CD14-positive monocyte (primary cell): ENCODE data around the gene PEX10. TPM values are rescaled to one million over a fixed set of nuclear protein-coding genes. Genes with fewer than 3 reads are reported as not detected.

Experiments used
- DNase-seq, 3 donors: peaks; one replicate each; pipeline ENCODE4 v3.0.0-alpha.2; 2011 to 2022
- H2AFZ ChIP-seq: 2 replicates; pipeline ENCODE4 v1.6.0; 2012; ENCODE audit warnings: mild to moderate bottlenecking, low read depth, low read length, inconsistent platforms; ENCODE audit not compliant: insufficient read depth, poor library complexity, severe bottlenecking
- H3K27ac ChIP-seq, 2 donors: 1 replicate in 1 of 2; 2 replicates in 1 of 2; pipeline ENCODE4 v1.5.1; 2012 to 2013; ENCODE audit warnings: low read length in 2 of 2, control low read depth in 1 of 2, inconsistent platforms in 1 of 2, low read depth in 1 of 2, mild to moderate bottlenecking in 1 of 2
- H3K27me3 ChIP-seq, 2 donors: one replicate each; pipeline versions ENCODE4 v1.6.0 to v1.6.1; 2011 to 2013; ENCODE audit warnings: low read length in 2 of 2; ENCODE audit not compliant: control insufficient read depth in 2 of 2, insufficient read depth in 2 of 2
- H3K36me3 ChIP-seq, 2 donors: replicated peaks in 1 of 2; 1 replicate in 1 of 2; 2 replicates in 1 of 2; pipeline versions ENCODE4 v1.5.1 to v1.6.1; 2012 to 2013; ENCODE audit warnings: low read length in 2 of 2, control low read depth in 1 of 2, inconsistent platforms in 1 of 2, mild to moderate bottlenecking in 1 of 2; ENCODE audit not compliant: insufficient read depth in 2 of 2, control insufficient read depth in 1 of 2
- H3K4me1 ChIP-seq, 2 donors: 1 replicate in 1 of 2; 2 replicates in 1 of 2; pipeline versions ENCODE4 v1.5.1 to v1.6.1; 2012 to 2013; ENCODE audit warnings: low read length in 2 of 2, control low read depth in 1 of 2, inconsistent platforms in 1 of 2, mild to moderate bottlenecking in 1 of 2, moderate library complexity in 1 of 2; ENCODE audit not compliant: insufficient read depth in 2 of 2, control insufficient read depth in 1 of 2
- H3K4me2 ChIP-seq: replicated peaks from 2 replicates; pipeline ENCODE3; 2012; ENCODE audit warnings: low read length, moderate library complexity, mild to moderate bottlenecking; ENCODE audit not compliant: poor library complexity, severe bottlenecking; ENCODE audit errors: extremely low read depth
- H3K4me3 ChIP-seq, 3 experiments: fragments of 200-600 bp in 1 of 3; sonication (generic) in 1 of 3; replicated peaks in 1 of 3; 1 replicate in 2 of 3; 2 replicates in 1 of 3; pipeline ENCODE4 v1.5.1; 2011 to 2013; ENCODE audit warnings: low read length in 3 of 3, mild to moderate bottlenecking in 3 of 3, control low read depth in 2 of 3, low read depth in 2 of 3, inconsistent platforms in 1 of 3, moderate library complexity in 1 of 3
- H3K79me2 ChIP-seq: 2 replicates; pipeline ENCODE4 v1.6.0; 2012; ENCODE audit warnings: mild to moderate bottlenecking, control low read depth, inconsistent platforms, low read length, moderate library complexity; ENCODE audit not compliant: insufficient read depth
- H3K9ac ChIP-seq: 2 replicates; pipeline ENCODE4 v1.6.0; 2017; ENCODE audit warnings: low read length, mild to moderate bottlenecking; ENCODE audit not compliant: insufficient read depth, poor library complexity, severe bottlenecking
- H3K9me3 ChIP-seq, 2 donors: replicated peaks in 1 of 2; 1 replicate in 1 of 2; 2 replicates in 1 of 2; pipeline versions ENCODE4 v1.5.1 to v1.6.1; 2012 to 2013; ENCODE audit warnings: low read length in 2 of 2, control low read depth in 1 of 2; ENCODE audit not compliant: control insufficient read depth in 1 of 2, insufficient read depth in 1 of 2
- H4K20me1 ChIP-seq: 2 replicates; pipeline ENCODE4 v1.6.0; 2012; ENCODE audit warnings: mild to moderate bottlenecking, low read length, control low read depth, moderate library complexity; ENCODE audit not compliant: insufficient read depth
- H3K27ac Mint-ChIP-seq, 7 donors: one replicate each; pipeline ENCODE4 v1.8.0; 2020; ENCODE audit warnings: mild to moderate bottlenecking in 7 of 7, mixed read lengths in 7 of 7, moderate library complexity in 6 of 7, inconsistent platforms in 2 of 7
- H3K27me3 Mint-ChIP-seq, 3 donors: one replicate each; pipeline ENCODE4 v1.8.0; 2021 to 2022; ENCODE audit warnings: low read depth in 3 of 3, mild to moderate bottlenecking in 3 of 3, mixed read lengths in 3 of 3, moderate library complexity in 3 of 3, inconsistent platforms in 1 of 3
- H3K36me3 Mint-ChIP-seq, 2 donors: one replicate each; pipeline ENCODE4 v1.8.0; 2020; ENCODE audit warnings: mixed read lengths in 2 of 2, inconsistent platforms in 1 of 2, mild to moderate bottlenecking in 1 of 2
- H3K4me1 Mint-ChIP-seq: one replicate; pipeline ENCODE4 v1.8.0; 2020; ENCODE audit warnings: mild to moderate bottlenecking, mixed read lengths
- H3K4me3 Mint-ChIP-seq, 2 donors: one replicate each; pipeline ENCODE4 v1.8.0; 2020; ENCODE audit warnings: mild to moderate bottlenecking in 2 of 2, mixed read lengths in 2 of 2, moderate library complexity in 1 of 2
- H3K9me3 Mint-ChIP-seq, 7 donors: one replicate each; pipeline ENCODE4 v1.8.0; 2020 to 2022; ENCODE audit warnings: mixed read lengths in 7 of 7, mild to moderate bottlenecking in 6 of 7, moderate library complexity in 6 of 7, inconsistent platforms in 2 of 7
- WGBS: methylation state at CpG from one replicate; pipeline ENCODE4 v1.1.5; 2013; ENCODE audit warnings: missing lambda C conversion rate; ENCODE audit not compliant: insufficient coverage; 5-methylcytosine and 5-hydroxymethylcytosine counted together
- intact Hi-C, 2 donors: fragments of 100-400 bp; cut with micrococcal nuclease; formaldehyde crosslinking; loops; one replicate each; pipeline versions ENCODE4 v1.15.0 to v1.15.1; 2023
- polyA plus RNA-seq, 3 donors: library from polyadenylated mRNA; depleted of rRNA in 1 of 3; unstranded in 2 of 3; stranded (reverse) in 1 of 3; fragments of 300-500 nt in 2 of 3; fragments of >200 nt in 1 of 3; fragmentation: Illumina TruSeq in 2 of 3; gene quantifications; 1 replicate in 2 of 3; 2 replicates in 1 of 3; pipeline ENCODE4 v1.2.3, GENCODE V29; 2012 to 2021
- TF ChIP-seq, protein P1 (sequence below): fragments of 200-600 bp; IDR thresholded peaks from one replicate; pipeline ENCODE4 v1.8.0; 2022; ENCODE audit warnings: antibody characterized with exemption, mild to moderate bottlenecking

The PEX10 gene
- polyA plus RNA-seq, 3 donors, result 7.0 to 10.5 (median 8.2) TPM

DNA sequence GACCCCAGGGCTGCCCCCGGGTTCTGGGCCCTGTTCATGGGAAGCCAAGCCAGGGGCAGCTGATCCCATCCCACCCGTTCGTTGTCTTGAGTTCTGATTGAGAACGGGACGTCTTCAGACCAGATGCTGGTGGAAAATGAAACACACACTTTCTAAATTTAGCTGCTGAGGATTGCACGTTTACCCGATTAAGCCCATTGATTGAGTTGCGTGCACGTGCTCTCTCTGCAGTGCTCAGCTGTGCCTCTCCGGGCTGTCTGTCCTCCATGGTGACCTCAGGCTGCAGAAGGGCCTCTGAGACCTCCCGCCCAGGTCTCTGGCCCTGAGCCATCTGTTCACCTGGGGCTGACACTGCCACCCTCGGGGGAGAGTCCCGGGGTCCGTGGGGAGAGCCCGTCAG lies 27.0 kb upstream of the PEX10 start:
- intact Hi-C loops, result no loop called here
- no peak overlapping the region for H3K4me3 Mint-ChIP-seq
- H3K27me3 ChIP-seq, result peaks cover 0 to 15% of the 10 kb centered on the region in 2 donors

DNA sequence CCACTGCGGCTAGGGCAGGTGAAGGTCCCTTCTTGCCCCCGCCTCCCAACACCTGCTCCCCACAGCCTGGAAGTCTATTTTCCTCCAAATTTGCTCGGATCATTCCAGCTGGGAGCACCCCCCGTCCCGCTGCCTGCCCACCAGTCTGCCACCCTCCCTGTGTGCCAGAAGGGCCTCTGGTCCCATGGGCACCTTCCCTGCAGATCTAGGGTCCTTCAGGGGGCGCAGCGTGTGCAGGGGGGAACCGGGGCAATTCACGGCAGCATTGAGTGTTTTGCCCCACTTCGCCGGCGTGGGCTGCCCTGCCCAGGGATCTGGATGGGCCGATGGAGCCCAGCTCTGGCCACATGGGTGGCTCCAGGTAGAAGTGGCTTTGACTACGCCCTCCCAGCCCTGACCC lies 26.3 kb upstream of the PEX10 start:
- 89% methylated on average over 10 of the region's 14 CpGs for WGBS

More for the DNA sequence above, 27.0 kb upstream of the PEX10 start:
- H3K79me2 ChIP-seq, result no peaks in the 10 kb centered on the region
- H3K36me3 Mint-ChIP-seq, result no peaks in the 10 kb centered on the region
- 85% methylated on average over 15 of the region's 15 CpGs for WGBS
- no peak overlapping the region for H3K4me2 ChIP-seq
- H3K27ac Mint-ChIP-seq, result no peak overlapping the region
- peaks cover 17 to 35% (median 22%) of the 10 kb centered on the region in 3 donors for H3K27me3 Mint-ChIP-seq
- no peak overlapping the region for H3K27ac ChIP-seq
- peaks cover 0 to 3% (median 0%) of the 10 kb centered on the region in 7 donors for H3K9me3 Mint-ChIP-seq
- H2AFZ ChIP-seq, result no peak overlapping the region
- no peaks in the 10 kb centered on the region for H3K36me3 ChIP-seq
- H3K9ac ChIP-seq, result no peak overlapping the region
- TF ChIP-seq, protein P1, sequence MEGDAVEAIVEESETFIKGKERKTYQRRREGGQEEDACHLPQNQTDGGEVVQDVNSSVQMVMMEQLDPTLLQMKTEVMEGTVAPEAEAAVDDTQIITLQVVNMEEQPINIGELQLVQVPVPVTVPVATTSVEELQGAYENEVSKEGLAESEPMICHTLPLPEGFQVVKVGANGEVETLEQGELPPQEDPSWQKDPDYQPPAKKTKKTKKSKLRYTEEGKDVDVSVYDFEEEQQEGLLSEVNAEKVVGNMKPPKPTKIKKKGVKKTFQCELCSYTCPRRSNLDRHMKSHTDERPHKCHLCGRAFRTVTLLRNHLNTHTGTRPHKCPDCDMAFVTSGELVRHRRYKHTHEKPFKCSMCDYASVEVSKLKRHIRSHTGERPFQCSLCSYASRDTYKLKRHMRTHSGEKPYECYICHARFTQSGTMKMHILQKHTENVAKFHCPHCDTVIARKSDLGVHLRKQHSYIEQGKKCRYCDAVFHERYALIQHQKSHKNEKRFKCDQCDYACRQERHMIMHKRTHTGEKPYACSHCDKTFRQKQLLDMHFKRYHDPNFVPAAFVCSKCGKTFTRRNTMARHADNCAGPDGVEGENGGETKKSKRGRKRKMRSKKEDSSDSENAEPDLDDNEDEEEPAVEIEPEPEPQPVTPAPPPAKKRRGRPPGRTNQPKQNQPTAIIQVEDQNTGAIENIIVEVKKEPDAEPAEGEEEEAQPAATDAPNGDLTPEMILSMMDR, result no peak
- H3K4me3 ChIP-seq, result no peak overlapping the region
- no peaks in the 10 kb centered on the region for H4K20me1 ChIP-seq
- H3K4me1 ChIP-seq, result no peaks in the 10 kb centered on the region
- no peaks in the 10 kb centered on the region for H3K4me1 Mint-ChIP-seq
- no peaks in the 10 kb centered on the region for H3K9me3 ChIP-seq
- DNase-seq, result no peak

More for the DNA sequence above, 26.3 kb upstream of the PEX10 start:
- Histone ChIP-seq H3K79me2 (no peaks in the 10 kb centered on the region), H3K4me2 (no peak overlapping the region), H3K27me3 (peaks cover 0 to 11% of the 10 kb centered on the region in 2 donors), H3K4me1 (no peaks in the 10 kb centered on the region), H3K27ac (no peak overlapping the region), H3K9me3 (no peaks in the 10 kb centered on the region), H3K9ac (no peak overlapping the region), H3K36me3 (no peaks in the 10 kb centered on the region), H2AFZ (no peak overlapping the region), H3K4me3 (no peak overlapping the region), H4K20me1 (no peaks in the 10 kb centered on the region)
- TF ChIP-seq, protein P1, result no peak
- Mint-ChIP-seq H3K27ac (no peak overlapping the region), H3K4me3 (no peak overlapping the region), H3K27me3 (peaks cover 12 to 33% (median 18%) of the 10 kb centered on the region in 3 donors), H3K4me1 (no peaks in the 10 kb centered on the region), H3K9me3 (peaks cover 0 to 3% (median 0%) of the 10 kb centered on the region in 7 donors), H3K36me3 (no peaks in the 10 kb centered on the region)
- DNase-seq, result no peak
- intact Hi-C loops, result no loop called here
